Measurements from ENCODE around the gene TRIM56.
"Not testable (repeated sequence)": the region's sequence is repeated elsewhere in the genome, so short reads cannot be mapped to it uniquely, and the experiment has no call there.

TRIM56 gene

DNA sequence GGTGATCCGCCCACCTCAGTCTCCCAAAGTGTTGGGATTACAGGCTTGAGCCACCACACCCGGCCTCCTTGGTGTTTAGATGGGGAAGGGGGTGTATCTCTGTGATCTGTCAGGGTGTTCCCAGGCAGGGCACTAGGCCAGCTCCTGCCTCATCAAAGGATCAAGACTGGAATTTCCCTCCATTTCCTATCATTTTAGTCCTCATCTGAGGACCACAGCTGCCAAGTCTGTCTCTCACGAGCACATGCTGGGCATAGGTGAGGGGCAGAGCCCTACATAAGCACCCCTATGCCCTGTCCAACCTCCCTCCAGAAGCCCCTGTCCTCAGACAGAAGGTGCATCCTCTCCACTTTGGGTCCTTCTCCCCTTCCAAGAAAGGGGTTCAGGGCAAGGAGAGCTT lies 19.5 kb downstream of the TRIM56 start:
- H3K27me3 ChIP-seq (ENCODE audit: insufficient read depth, poor library complexity, severe bottlenecking) = no peaks in the 10 kb centered on the region
- DNase-seq (ENCODE audit: low read depth in 1 of 2, low spot score in 1 of 2) = no peak
- H3K4me3 ChIP-seq (replicated peaks; ENCODE audit: insufficient read depth, low read length) = no peak overlapping the region
- TF ChIP-seq SPI1 (IDR thresholded peaks at IDR 0.05; ENCODE audit: borderline replicate concordance, low read depth) (no peak), POLR2AphosphoS5 (IDR thresholded peaks at IDR 0.05; ENCODE audit: low read depth) (no peak)
- H3K27ac ChIP-seq (replicated peaks) = no peak overlapping the region

- H3K27ac ChIP-seq (replicated peaks); H3K27me3 ChIP-seq (ENCODE audit: insufficient read depth, poor library complexity, severe bottlenecking); DNase-seq (ENCODE audit: low read depth in 1 of 2, low spot score in 1 of 2); H3K4me3 ChIP-seq (replicated peaks; ENCODE audit: insufficient read depth, low read length): not testable (repeated sequence)
Observed at GRCh38 chr7:101105248-101105647, 20.0 kb downstream of the TRIM56 start.

- 0 out of 2 replicates have a peak overlapping the region, but pooled peaks have one; percentile 1 for H3K27ac ChIP-seq (replicated peaks)
- H3K27me3 ChIP-seq (ENCODE audit: insufficient read depth, poor library complexity, severe bottlenecking) = no peaks in the 10 kb centered on the region
- no peak overlapping the region for H3K4me3 ChIP-seq (replicated peaks; ENCODE audit: insufficient read depth, low read length)
- TF ChIP-seq REST (IDR thresholded peaks at IDR 0.05; ENCODE audit: insufficient replicate concordance, low read depth) (no peak), SPI1 (IDR thresholded peaks at IDR 0.05; ENCODE audit: borderline replicate concordance, low read depth) (peak; percentile 10; the same call in 1 of the 2 replicates), GABPA (IDR thresholded peaks at IDR 0.05; ENCODE audit: low read depth) (no peak)
- TF ChIP-seq, protein P1, sequence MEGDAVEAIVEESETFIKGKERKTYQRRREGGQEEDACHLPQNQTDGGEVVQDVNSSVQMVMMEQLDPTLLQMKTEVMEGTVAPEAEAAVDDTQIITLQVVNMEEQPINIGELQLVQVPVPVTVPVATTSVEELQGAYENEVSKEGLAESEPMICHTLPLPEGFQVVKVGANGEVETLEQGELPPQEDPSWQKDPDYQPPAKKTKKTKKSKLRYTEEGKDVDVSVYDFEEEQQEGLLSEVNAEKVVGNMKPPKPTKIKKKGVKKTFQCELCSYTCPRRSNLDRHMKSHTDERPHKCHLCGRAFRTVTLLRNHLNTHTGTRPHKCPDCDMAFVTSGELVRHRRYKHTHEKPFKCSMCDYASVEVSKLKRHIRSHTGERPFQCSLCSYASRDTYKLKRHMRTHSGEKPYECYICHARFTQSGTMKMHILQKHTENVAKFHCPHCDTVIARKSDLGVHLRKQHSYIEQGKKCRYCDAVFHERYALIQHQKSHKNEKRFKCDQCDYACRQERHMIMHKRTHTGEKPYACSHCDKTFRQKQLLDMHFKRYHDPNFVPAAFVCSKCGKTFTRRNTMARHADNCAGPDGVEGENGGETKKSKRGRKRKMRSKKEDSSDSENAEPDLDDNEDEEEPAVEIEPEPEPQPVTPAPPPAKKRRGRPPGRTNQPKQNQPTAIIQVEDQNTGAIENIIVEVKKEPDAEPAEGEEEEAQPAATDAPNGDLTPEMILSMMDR (IDR thresholded peaks at IDR 0.05; ENCODE audit: insufficient read depth, low read length) = no peak
- DNase-seq (ENCODE audit: low read depth in 1 of 2, low spot score in 1 of 2) = peak in 1 of 2 experiments; percentile 58
Observed at GRCh38 chr7:101106386-101106785, 21.1 kb downstream of the TRIM56 start.

GRCh38 chr7:101108330-101108857 lies 23.1 kb downstream of the TRIM56 start:
- H3K4me3 ChIP-seq (replicated peaks; ENCODE audit: insufficient read depth, low read length) = no peak overlapping the region
- H3K27ac ChIP-seq (replicated peaks) = peak overlapping the region; percentile 66
- no peaks in the 10 kb centered on the region for H3K27me3 ChIP-seq (ENCODE audit: insufficient read depth, poor library complexity, severe bottlenecking)
- DNase-seq (ENCODE audit: low read depth in 1 of 2, low spot score in 1 of 2) = peak; percentile 78 to 96
- TF ChIP-seq, protein P1 (IDR thresholded peaks at IDR 0.05; ENCODE audit: insufficient read depth, low read length) = no peak
- TF ChIP-seq POLR2AphosphoS5 (IDR thresholded peaks at IDR 0.05; ENCODE audit: low read depth) (peak; percentile 82), REST (IDR thresholded peaks at IDR 0.05; ENCODE audit: insufficient replicate concordance, low read depth) (no peak), SPI1 (IDR thresholded peaks at IDR 0.05; ENCODE audit: borderline replicate concordance, low read depth) (peak; percentile 1; the same call in 1 of the 2 replicates), GABPA (IDR thresholded peaks at IDR 0.05; ENCODE audit: low read depth) (peak; percentile 45; the same call in 1 of the 2 replicates)

DNA sequence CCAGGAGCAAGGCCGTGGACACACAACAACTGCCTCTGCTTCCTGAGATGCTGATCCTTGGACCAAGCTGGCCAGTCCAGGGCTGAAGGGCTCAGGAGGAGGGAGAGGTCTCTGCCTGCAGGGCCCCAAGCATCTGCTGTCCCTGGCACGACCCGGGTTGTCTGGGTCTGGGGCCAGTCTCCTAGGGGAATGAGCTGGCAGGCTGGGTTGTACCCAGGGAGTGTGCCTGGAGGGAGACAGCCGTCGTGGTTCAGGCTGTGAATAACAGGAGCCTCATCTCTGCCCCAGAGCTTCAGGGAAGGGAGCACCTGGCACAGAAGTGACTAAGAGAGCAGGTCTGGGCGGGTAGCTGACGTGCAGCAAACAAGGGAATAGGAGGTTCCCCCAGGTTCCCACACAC lies 23.7 kb downstream of the TRIM56 start:
- DNase-seq (ENCODE audit: low read depth in 1 of 2, low spot score in 1 of 2) = no peak
- peak overlapping the region; percentile 66 for H3K27ac ChIP-seq (replicated peaks)
- TF ChIP-seq REST (IDR thresholded peaks at IDR 0.05; ENCODE audit: insufficient replicate concordance, low read depth) (no peak), GABPA (IDR thresholded peaks at IDR 0.05; ENCODE audit: low read depth) (no peak), SPI1 (IDR thresholded peaks at IDR 0.05; ENCODE audit: borderline replicate concordance, low read depth) (no peak), POLR2AphosphoS5 (IDR thresholded peaks at IDR 0.05; ENCODE audit: low read depth) (no peak)
- TF ChIP-seq, protein P1 (IDR thresholded peaks at IDR 0.05; ENCODE audit: insufficient read depth, low read length) = no peak
- no peaks in the 10 kb centered on the region for H3K27me3 ChIP-seq (ENCODE audit: insufficient read depth, poor library complexity, severe bottlenecking)
- no peak overlapping the region for H3K4me3 ChIP-seq (replicated peaks; ENCODE audit: insufficient read depth, low read length)

Data from HL-60 (cell line).